GM18951 (cell line): ENCODE data around the gene GOLPH3.

Source experiments
- POLR2A ChIP-seq: IDR thresholded peaks from 4 replicates; pipeline ENCODE4 v1.6.1; 2011; ENCODE audit warnings: mild to moderate bottlenecking; ENCODE audit not compliant: insufficient read length, insufficient read depth; ENCODE audit errors: extremely low read depth
- in situ Hi-C: fragments of 300-500 bp; cut with MboI; formaldehyde crosslinking; loops from one replicate; pipeline ENCODE4 v1.12.0; 2022; ENCODE audit warnings: low sequenced_read_pairs, mixed read lengths, inconsistent platforms; ENCODE audit not compliant: unreplicated experiment

Gene GOLPH3

GRCh38 chr5:32115985-32116384 lies 58.1 kb downstream of the GOLPH3 start:
- TF ChIP-seq POLR2A: no peak
- in situ Hi-C loops: no loop called here

GRCh38 chr5:32110111-32110696 lies 63.9 kb downstream of the GOLPH3 start:
- TF ChIP-seq POLR2A: no peak
- in situ Hi-C loops: loop anchor here (5.0 kb wide), 1 partner anchor 47 kb away; no protein-coding TSS in a partner anchor

- no peak for TF ChIP-seq POLR2A
- in situ Hi-C loops: no loop called here
Measured at GRCh38 chr5:32109236-32109635, 64.9 kb downstream of the GOLPH3 start.

GRCh38 chr5:32108167-32108566 lies 66.0 kb downstream of the GOLPH3 start:
- in situ Hi-C loops: no loop called here
- TF ChIP-seq POLR2A: no peak

- no peak for TF ChIP-seq POLR2A
- in situ Hi-C loops: no loop called here
Measured at GRCh38 chr5:32107291-32107690, 66.8 kb downstream of the GOLPH3 start.

GRCh38 chr5:32103521-32103920 lies 70.6 kb downstream of the GOLPH3 start:
- in situ Hi-C loops: no loop called here
- no peak for TF ChIP-seq POLR2A

GRCh38 chr5:32102254-32102986 lies 71.7 kb downstream of the GOLPH3 start:
- in situ Hi-C loops: no loop called here
- TF ChIP-seq POLR2A: no peak

- TF ChIP-seq POLR2A: no peak
- in situ Hi-C loops: no loop called here
Measured at GRCh38 chr5:32100691-32101302, 73.3 kb downstream of the GOLPH3 start.

- TF ChIP-seq POLR2A: no peak
- in situ Hi-C loops: no loop called here
Measured at GRCh38 chr5:32100230-32100629, 73.9 kb downstream of the GOLPH3 start.

GRCh38 chr5:32099486-32100035 lies 74.6 kb downstream of the GOLPH3 start:
- in situ Hi-C loops: loop anchor here (10.0 kb wide), 2 partner anchors 275 to 525 kb away; no protein-coding TSS in a partner anchor
- no peak for TF ChIP-seq POLR2A

- in situ Hi-C loops: loop anchor here (10.0 kb wide), 2 partner anchors 274 to 524 kb away; no protein-coding TSS in a partner anchor
- no peak for TF ChIP-seq POLR2A
Measured at GRCh38 chr5:32098890-32099310, 75.2 kb downstream of the GOLPH3 start.

GRCh38 chr5:32098291-32098690 lies 75.8 kb downstream of the GOLPH3 start:
- TF ChIP-seq POLR2A: no peak
- in situ Hi-C loops: loop anchor here (10.0 kb wide), 2 partner anchors 273 to 523 kb away; no protein-coding TSS in a partner anchor

- in situ Hi-C loops: loop anchor here (10.0 kb wide), 2 partner anchors 272 to 522 kb away; no protein-coding TSS in a partner anchor
- no peak for TF ChIP-seq POLR2A
Measured at GRCh38 chr5:32096891-32097595, 77.1 kb downstream of the GOLPH3 start.

GRCh38 chr5:32095261-32095671 lies 78.9 kb downstream of the GOLPH3 start:
- in situ Hi-C loops: loop anchor here (10.0 kb wide), 2 partner anchors 270 to 520 kb away; no protein-coding TSS in a partner anchor
- no peak for TF ChIP-seq POLR2A
